ENCODE measurements around the gene CSF3. TPM values are rescaled to one million over a fixed set of nuclear protein-coding genes. Genes with fewer than 3 reads are reported as not detected.

CSF3 gene, protein sequence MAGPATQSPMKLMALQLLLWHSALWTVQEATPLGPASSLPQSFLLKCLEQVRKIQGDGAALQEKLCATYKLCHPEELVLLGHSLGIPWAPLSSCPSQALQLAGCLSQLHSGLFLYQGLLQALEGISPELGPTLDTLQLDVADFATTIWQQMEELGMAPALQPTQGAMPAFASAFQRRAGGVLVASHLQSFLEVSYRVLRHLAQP
- total RNA-seq (ENCODE audit: low replicate concordance), result 0.08 TPM in 1 of 2 replicates, not detected in the other

DNA sequence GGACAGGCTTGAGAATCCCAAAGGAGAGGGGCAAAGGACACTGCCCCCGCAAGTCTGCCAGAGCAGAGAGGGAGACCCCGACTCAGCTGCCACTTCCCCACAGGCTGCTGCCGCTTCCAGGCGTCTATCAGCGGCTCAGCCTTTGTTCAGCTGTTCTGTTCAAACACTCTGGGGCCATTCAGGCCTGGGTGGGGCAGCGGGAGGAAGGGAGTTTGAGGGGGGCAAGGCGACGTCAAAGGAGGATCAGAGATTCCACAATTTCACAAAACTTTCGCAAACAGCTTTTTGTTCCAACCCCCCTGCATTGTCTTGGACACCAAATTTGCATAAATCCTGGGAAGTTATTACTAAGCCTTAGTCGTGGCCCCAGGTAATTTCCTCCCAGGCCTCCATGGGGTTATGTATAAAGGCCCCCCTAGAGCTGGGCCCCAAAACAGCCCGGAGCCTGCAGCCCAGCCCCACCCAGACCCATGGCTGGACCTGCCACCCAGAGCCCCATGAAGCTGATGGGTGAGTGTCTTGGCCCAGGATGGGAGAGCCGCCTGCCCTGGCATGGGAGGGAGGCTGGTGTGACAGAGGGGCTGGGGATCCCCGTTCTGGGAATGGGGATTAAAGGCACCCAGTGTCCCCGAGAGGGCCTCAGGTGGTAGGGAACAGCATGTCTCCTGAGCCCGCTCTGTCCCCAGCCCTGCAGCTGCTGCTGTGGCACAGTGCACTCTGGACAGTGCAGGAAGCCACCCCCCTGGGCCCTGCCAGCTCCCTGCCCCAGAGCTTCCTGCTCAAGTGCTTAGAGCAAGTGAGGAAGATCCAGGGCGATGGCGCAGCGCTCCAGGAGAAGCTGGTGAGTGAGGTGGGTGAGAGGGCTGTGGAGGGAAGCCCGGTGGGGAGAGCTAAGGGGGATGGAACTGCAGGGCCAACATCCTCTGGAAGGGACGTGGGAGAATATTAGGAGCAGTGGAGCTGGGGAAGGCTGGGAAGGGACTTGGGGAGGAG lies at the start of gene CSF3:
TSS of gene CSF3 (plus strand) at position 436 of the 993 bp plus-strand sequence. CDS start at position 471, 35 bp downstream.

DNA sequence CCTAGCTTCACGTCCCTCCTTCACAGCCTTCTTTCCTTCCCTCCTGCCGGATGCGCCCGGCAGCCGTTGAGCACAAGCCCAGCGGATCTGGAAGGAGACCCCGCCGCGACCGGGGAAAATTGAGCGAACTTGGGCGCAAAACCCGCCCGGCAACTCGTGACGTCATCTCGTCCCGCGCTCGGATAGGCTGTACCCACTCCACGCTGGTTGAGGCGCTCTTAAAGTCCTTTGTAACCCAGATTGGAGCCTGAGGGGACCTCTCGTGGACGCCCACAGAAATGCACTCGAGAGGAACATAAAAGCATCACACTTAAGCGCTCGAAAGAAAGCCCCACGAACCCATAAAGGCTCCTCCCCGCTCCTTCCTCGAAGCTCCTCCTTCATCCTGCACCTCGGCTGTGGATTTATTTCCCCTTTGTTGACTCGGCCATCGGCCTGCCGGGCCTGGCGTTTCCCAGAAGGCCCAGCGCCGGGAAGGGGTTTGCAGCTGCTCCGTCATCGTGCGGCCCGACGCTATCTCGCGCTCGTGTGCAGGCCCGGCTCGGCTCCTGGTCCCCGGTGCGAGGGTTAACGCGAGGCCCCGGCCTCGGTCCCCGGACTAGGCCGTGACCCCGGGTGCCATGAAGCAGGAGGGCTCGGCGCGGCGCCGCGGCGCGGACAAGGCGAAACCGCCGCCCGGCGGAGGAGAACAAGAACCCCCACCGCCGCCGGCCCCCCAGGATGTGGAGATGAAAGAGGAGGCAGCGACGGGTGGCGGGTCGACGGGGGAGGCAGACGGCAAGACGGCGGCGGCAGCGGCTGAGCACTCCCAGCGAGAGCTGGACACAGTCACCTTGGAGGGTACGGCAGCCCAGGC lies 34.7 kb upstream of the CSF3 start, which contains the start of gene PSMD3:
TSS of gene PSMD3 (plus strand) at position 457 of the 856 bp plus-strand sequence. CDS start at position 621, 164 bp downstream.

DNA sequence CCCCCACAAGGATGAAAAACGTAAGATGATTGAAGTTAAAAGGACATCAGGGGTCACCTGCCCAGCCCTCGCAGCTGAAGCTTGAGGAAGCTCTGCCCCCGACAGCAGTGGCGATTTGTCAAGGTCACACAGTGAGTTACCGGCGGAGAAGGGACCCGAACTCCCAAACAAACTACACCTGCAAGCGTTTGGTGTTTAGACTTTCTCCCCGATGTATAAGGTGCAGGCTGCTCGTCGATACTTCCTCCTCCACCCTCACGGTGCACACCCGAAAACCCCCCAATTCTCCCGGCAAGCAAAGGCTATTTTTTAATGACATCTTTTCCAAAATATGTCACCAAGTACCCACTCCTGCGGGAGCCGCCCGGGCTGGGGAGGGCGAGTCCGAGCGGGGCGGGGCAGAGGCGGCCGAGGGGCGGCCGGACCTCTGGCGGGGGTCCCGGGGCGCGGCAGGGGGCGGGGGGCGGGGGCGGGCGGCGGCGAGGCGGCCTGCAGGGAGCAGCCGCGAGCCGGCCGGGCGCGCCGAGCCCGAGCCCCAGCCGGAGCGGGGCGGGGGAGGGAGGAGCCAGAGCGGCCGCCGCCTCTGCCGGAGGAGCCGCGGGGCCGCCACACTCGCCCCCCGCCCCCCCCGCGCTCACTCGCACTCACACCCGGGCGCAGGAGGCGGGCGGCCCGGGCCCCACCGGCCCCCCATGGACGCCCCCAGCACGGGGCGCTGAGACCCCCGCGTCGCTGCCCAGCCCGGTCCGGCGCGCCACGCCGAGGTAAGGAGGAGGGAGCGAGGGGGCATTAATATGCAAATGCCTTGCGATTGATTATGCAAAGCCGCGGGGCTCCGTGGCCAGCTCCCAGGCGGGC lies 47.3 kb downstream of the CSF3 start, which contains the start of gene THRA:
TSS of gene THRA (plus strand) at position 637 of the 858 bp plus-strand sequence. CDS start 11,524 bp downstream, outside the sequence.

Other genes starting within 250 kb of the CSF3 start
- not detected in 2 replicates for gene IKZF3, start 151.1 kb upstream of the CSF3 start, total RNA-seq (ENCODE audit: low replicate concordance)
- gene ZPBP2, start 147.2 kb upstream of the CSF3 start, total RNA-seq (ENCODE audit: low replicate concordance), result not detected in 2 replicates
- gene GSDMB, start 96.8 kb upstream of the CSF3 start, total RNA-seq (ENCODE audit: low replicate concordance), result 6.0 and 8.0 TPM in 2 replicates
- 107 and 108 TPM in 2 replicates for gene ORMDL3, start 87.8 kb upstream of the CSF3 start, total RNA-seq (ENCODE audit: low replicate concordance)
- gene LRRC3C, start 87.7 kb upstream of the CSF3 start, total RNA-seq (ENCODE audit: low replicate concordance), result not detected in 2 replicates
- not detected in 2 replicates for gene GSDMA, start 52.4 kb upstream of the CSF3 start, total RNA-seq (ENCODE audit: low replicate concordance)
- gene PSMD3, start 34.6 kb upstream of the CSF3 start, total RNA-seq (ENCODE audit: low replicate concordance), result 57.9 and 103 TPM in 2 replicates
- 26.2 and 37.4 TPM in 2 replicates for gene MED24, start 39.0 kb downstream of the CSF3 start, total RNA-seq (ENCODE audit: low replicate concordance)
- 18.9 and 52.8 TPM in 2 replicates for gene THRA, start 47.5 kb downstream of the CSF3 start, total RNA-seq (ENCODE audit: low replicate concordance)
- 0.90 and 0.94 TPM in 2 replicates for gene NR1D1, start 85.1 kb downstream of the CSF3 start, total RNA-seq (ENCODE audit: low replicate concordance)
- gene MSL1, start 106.5 kb downstream of the CSF3 start, total RNA-seq (ENCODE audit: low replicate concordance), result 24.0 and 26.5 TPM in 2 replicates
- gene CASC3, start 125.1 kb downstream of the CSF3 start, total RNA-seq (ENCODE audit: low replicate concordance), result 16.8 and 18.0 TPM in 2 replicates
- gene RAPGEFL1, start 162.0 kb downstream of the CSF3 start, total RNA-seq (ENCODE audit: low replicate concordance), result 0.70 and 0.98 TPM in 2 replicates
- 3.6 and 4.1 TPM in 2 replicates for gene WIPF2, start 203.9 kb downstream of the CSF3 start, total RNA-seq (ENCODE audit: low replicate concordance)